Endothelial cell of umbilical vein (primary cell): ENCODE results near the gene SEL1L2. TPM values are rescaled to one million over a fixed set of nuclear protein-coding genes. Genes with fewer than 3 reads are reported as not detected.

Experiments used
- BruUV-seq: library from RNA; stranded (reverse); fragments of 400-500 nt; replicated peaks from 2 replicates; lab custom pipeline; 2021; lab: Mats Ljungman, UMichigan
- CTCF ChIA-PET: fragments of 300-600, 350-600 bp; sonication (Branson Sonifier 250); formaldehyde crosslinking; loops from one replicate; lab custom pipeline; 2021; ENCODE audit warnings: antibody characterized with exemption, inconsistent platforms; lab: Charles Lee
- POLR2A ChIA-PET: fragments of 300-600, 350-600 bp; sonication (Branson Sonifier 250); formaldehyde crosslinking; loops from one replicate; lab custom pipeline; 2021; ENCODE audit warnings: antibody characterized with exemption, inconsistent platforms; lab: Charles Lee
- DNase-seq: peaks from one replicate; pipeline ENCODE4 v3.0.0-alpha.2; 2011; ENCODE audit warnings: low read depth, low spot score
- FAIRE-seq: peaks from 2 replicates; lab custom pipeline; 2011; peaks lifted over from hg19 to GRCh38; lab: Jason Lieb, UNC
- H2AFZ ChIP-seq: 2 replicates; pipeline ENCODE4 v1.6.0; 2012; ENCODE audit warnings: low read depth, low read length, control low read depth, inconsistent platforms
- H3K27ac ChIP-seq: 2 replicates; pipeline ENCODE4 v1.5.1; 2011; ENCODE audit warnings: low read depth, mild to moderate bottlenecking, control low read depth, low read length, moderate library complexity; ENCODE audit not compliant: insufficient read depth
- H3K27me3 ChIP-seq, 2 experiments: 2 replicates each; pipeline versions ENCODE4 v1.6.0 to v1.6.1; 2011; ENCODE audit warnings: low read length in 2 of 2, mixed read lengths in 1 of 2; ENCODE audit not compliant: control insufficient read depth in 2 of 2, insufficient read depth in 2 of 2
- H3K36me3 ChIP-seq, 2 experiments: 2 replicates in 1 of 2; 3 replicates in 1 of 2; pipeline ENCODE4 v1.5.1; 2011; ENCODE audit warnings: low read length in 2 of 2, mild to moderate bottlenecking in 1 of 2, moderate library complexity in 1 of 2; ENCODE audit not compliant: control insufficient read depth in 2 of 2, insufficient read depth in 2 of 2; ENCODE audit errors: extremely low read depth in 1 of 2
- H3K4me1 ChIP-seq: 3 replicates; pipeline ENCODE4 v1.5.1; 2011; ENCODE audit warnings: mild to moderate bottlenecking, low read length; ENCODE audit not compliant: control insufficient read depth, insufficient read depth; ENCODE audit errors: extremely low read depth
- H3K4me2 ChIP-seq: 2 replicates; pipeline ENCODE4 v1.6.1; 2011; ENCODE audit warnings: low read length, control low read depth, mixed read lengths; ENCODE audit not compliant: insufficient read depth
- H3K4me3 ChIP-seq, 3 experiments: fragments of 200-600 bp in 1 of 3; sonication (generic), shearing (Covaris generic) in 1 of 3; replicated peaks in 1 of 3; 2 replicates each; pipeline ENCODE4 v1.5.1; 2011 to 2016; ENCODE audit warnings: control low read depth in 3 of 3, low read length in 3 of 3, mild to moderate bottlenecking in 2 of 3, inconsistent platforms in 1 of 3, low read depth in 1 of 3, moderate library complexity in 1 of 3; ENCODE audit not compliant: insufficient read depth in 1 of 3
- H3K79me2 ChIP-seq: 2 replicates; pipeline ENCODE4 v1.6.0; 2012; ENCODE audit warnings: low read length, inconsistent platforms; ENCODE audit not compliant: control insufficient read depth, insufficient read depth
- H3K9ac ChIP-seq: replicated peaks from 2 replicates; pipeline ENCODE3; 2011; ENCODE audit warnings: low read length, control low read depth; ENCODE audit not compliant: insufficient read depth; ENCODE audit errors: extremely low read depth
- H3K9me1 ChIP-seq: replicated peaks from 3 replicates; pipeline ENCODE4 v1.6.0; 2011; ENCODE audit warnings: mild to moderate bottlenecking, low read length; ENCODE audit not compliant: control insufficient read depth, insufficient read depth; ENCODE audit errors: extremely low read depth
- H3K9me3 ChIP-seq: replicated peaks from 2 replicates; pipeline ENCODE4 v1.5.1; 2012; ENCODE audit warnings: low read length, inconsistent platforms; ENCODE audit not compliant: control insufficient read depth, insufficient read depth
- H4K20me1 ChIP-seq: replicated peaks from 2 replicates; pipeline ENCODE3; 2011; ENCODE audit warnings: mild to moderate bottlenecking, low read length; ENCODE audit not compliant: control insufficient read depth, insufficient read depth; ENCODE audit errors: extremely low read depth
- CTCF ChIP-seq, 2 donors: IDR thresholded peaks; 1 replicate in 1 of 2; 2 replicates in 1 of 2; pipeline ENCODE4 v1.5.1; 2011; ENCODE audit warnings: low read length in 2 of 2, mild to moderate bottlenecking in 2 of 2, moderate library complexity in 2 of 2, control low read depth in 1 of 2, inconsistent platforms in 1 of 2, low read depth in 1 of 2; ENCODE audit not compliant: insufficient read depth in 1 of 2; ENCODE audit errors: extremely low read depth in 1 of 2
- EZH2 ChIP-seq: IDR thresholded peaks from 2 replicates; pipeline ENCODE4 v1.6.1; 2012; ENCODE audit warnings: borderline replicate concordance, low read depth, mild to moderate bottlenecking, moderate library complexity, low read length, inconsistent platforms; ENCODE audit not compliant: severe bottlenecking
- FOS ChIP-seq: IDR thresholded peaks from 2 replicates; pipeline ENCODE4 v1.6.1; 2011; ENCODE audit warnings: mild to moderate bottlenecking, low read length, moderate library complexity, borderline replicate concordance; ENCODE audit not compliant: insufficient read depth
- GATA2 ChIP-seq: IDR thresholded peaks from 2 replicates; pipeline ENCODE4 v1.7.0; 2011; ENCODE audit warnings: low read depth, mild to moderate bottlenecking, moderate library complexity, mixed read lengths, low read length; ENCODE audit not compliant: insufficient read length, insufficient read depth
- JUN ChIP-seq: IDR thresholded peaks from 2 replicates; pipeline ENCODE4 v1.6.1; 2011; ENCODE audit warnings: borderline replicate concordance, low read depth; ENCODE audit not compliant: insufficient read length, insufficient read depth
- MAX ChIP-seq: IDR thresholded peaks from 2 replicates; pipeline ENCODE4 v1.6.1; 2011; ENCODE audit not compliant: insufficient read depth, insufficient read length
- MYC ChIP-seq: IDR thresholded peaks from one replicate; pipeline ENCODE4 v1.6.1; 2011; ENCODE audit warnings: mild to moderate bottlenecking, low read depth, low read length
- POLR2A ChIP-seq: IDR thresholded peaks from 2 replicates; pipeline ENCODE4 v1.6.1; 2012; ENCODE audit warnings: low read depth, mild to moderate bottlenecking, control low read depth, low read length
- POLR2AphosphoS5 ChIP-seq: IDR thresholded peaks from 2 replicates; pipeline ENCODE4 v1.6.1; 2012; ENCODE audit warnings: low read depth, mild to moderate bottlenecking, control low read depth, low read length, moderate library complexity; ENCODE audit not compliant: insufficient read depth
- dilution Hi-C: fragments of 300-500 bp; cut with MboI; formaldehyde crosslinking; loops from one replicate; pipeline ENCODE4 v1.15.0; 2019; ENCODE audit warnings: low sequenced_read_pairs; ENCODE audit not compliant: extremely low pct_ligation_motif_present
- intact Hi-C: fragments of 100-400 bp; cut with micrococcal nuclease; formaldehyde crosslinking; loops from one replicate; pipeline ENCODE4 v1.10.0; 2022
- polyA plus RNA-seq, 4 experiments: library from polyadenylated mRNA; depleted of rRNA in 3 of 4; stranded (reverse) in 3 of 4; unstranded in 1 of 4; fragments of >200 nt; gene quantifications; 2 replicates each; pipeline versions ENCODE4 v1.2.1 to v1.2.3, GENCODE V29; 2011 to 2012; ENCODE audit warnings: missing spikeins in 1 of 4
- total RNA-seq: library from RNA; stranded (reverse); gene quantifications from 2 replicates; pipeline ENCODE4 v1.2.3, GENCODE V29; 2021

SEL1L2 gene
- total and polyA plus RNA-seq, 2 donors (not counting 3 experiments of a cell fraction or from before 2014, with no cell fraction given): not detected

- Histone ChIP-seq H3K4me1 (no peaks in the 10 kb centered on the region), H3K27me3 (peaks cover 0 to 2% of the 10 kb centered on the region in 2 experiments), H3K9me1 (no peaks in the 10 kb centered on the region), H3K9ac (no peak overlapping the region), H2AFZ (no peak overlapping the region), H3K79me2 (no peaks in the 10 kb centered on the region), H4K20me1 (no peaks in the 10 kb centered on the region), H3K36me3 (no peaks in the 10 kb centered on the region), H3K9me3 (no peaks in the 10 kb centered on the region), H3K4me3 (no peak overlapping the region), H3K4me2 (no peak overlapping the region), H3K27ac (no peak overlapping the region)
- no TSS peak for BruUV-seq
- ChIA-PET POLR2A (no interaction called here), CTCF (no interaction called here)
- FAIRE-seq (no peak), DNase-seq (no peak)
- TF ChIP-seq POLR2AphosphoS5: no peak
- no peak for TF ChIP-seq GATA2
- no peak for TF ChIP-seq MYC
- TF ChIP-seq FOS: no peak
- TF ChIP-seq CTCF (IDR thresholded peaks at IDR 0.05; ENCODE audit: extremely low read depth in 1 of 2, insufficient read depth in 1 of 2, low read depth in 1 of 2, low read length in 2 of 2): no peak
- no peak for TF ChIP-seq JUN
- no peak for TF ChIP-seq POLR2A
- TF ChIP-seq EZH2: no peak
- TF ChIP-seq MAX: no peak
- intact Hi-C loops (no loop called here), dilution Hi-C loops (no loop called here)
These were observed 158.9 kb downstream of the SEL1L2 start for GRCh38 chr20:13831476-13831875.
